Cardiac atrium fibroblast (primary cell): ENCODE results near the gene CCL5. TPM values are rescaled to one million over a fixed set of nuclear protein-coding genes. Genes with fewer than 3 reads are reported as not detected.

Experiments
- total RNA-seq: library from RNA; depleted of rRNA; stranded (reverse); fragments of >200 nt; gene quantifications from 2 replicates; pipeline ENCODE4 v1.2.3, GENCODE V29; 2015

The CCL5 gene
- 1.6 TPM in 1 of 2 replicates, not detected in the other for total RNA-seq

DNA sequence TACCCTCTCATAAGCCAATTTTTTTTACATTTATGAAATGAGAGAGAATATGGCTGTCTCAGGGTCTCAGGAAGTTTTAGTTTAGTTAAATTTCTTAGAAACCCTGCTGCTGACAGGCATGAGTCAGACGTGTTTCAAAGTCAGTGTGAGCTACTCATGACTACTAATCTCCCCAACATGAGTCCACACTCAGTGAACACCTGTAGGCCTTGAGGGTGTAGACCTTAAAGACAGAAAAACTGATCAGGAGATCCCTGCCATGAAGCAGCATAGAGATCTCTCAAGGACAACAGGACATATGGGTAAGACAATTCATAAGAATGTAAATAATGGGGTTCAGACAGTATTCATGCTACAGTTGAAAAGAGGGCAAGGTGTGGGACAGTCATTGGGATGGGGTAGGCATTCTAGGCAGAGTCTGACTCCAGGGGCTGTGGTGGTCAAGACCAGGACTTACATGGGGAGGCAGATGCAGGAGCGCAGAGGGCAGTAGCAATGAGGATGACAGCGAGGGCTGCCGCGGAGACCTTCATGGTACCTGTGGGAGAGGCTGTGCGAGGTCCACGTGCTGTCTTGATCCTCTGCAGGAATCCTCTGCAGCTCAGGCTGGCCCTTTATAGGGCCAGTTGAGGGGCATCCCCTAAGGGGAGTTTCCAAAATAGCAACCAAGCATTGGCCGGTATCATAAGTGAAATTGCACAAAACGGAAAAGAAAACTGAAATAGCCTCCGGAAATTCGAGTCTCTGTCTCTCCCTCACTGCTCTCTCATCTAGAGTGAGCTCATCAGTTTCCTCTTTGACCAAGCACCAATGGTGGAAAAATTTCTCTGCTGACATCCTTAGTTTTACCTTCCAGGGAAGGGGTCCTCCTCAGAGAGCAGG, at the start of gene CCL5:
CCL5 (minus strand) TSS at position 588 of the 882 bp plus-strand sequence.

DNA sequence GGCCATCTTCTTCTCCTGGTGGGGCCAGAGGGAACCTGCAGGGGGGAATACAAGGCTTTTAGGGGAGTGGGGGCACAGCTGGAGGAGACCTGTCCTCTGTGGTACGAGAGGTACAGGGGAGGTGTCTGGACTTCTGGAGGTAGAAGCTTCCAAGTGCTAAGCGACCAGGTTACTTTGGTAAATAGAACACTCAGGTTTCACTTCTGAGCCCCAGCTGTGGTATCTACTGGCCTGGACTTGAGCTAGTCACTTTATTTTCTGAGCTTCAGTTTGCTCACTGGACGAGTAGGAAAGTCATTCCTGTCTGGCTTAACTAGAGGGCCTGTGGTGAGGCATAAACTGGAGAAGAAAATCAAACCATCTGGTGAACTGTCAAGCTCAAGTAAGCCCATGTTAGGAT, 11.4 kb downstream of the CCL5 start, which contains the start of gene HEATR9:
HEATR9 (minus strand) TSS at position 155 of the 400 bp plus-strand sequence; CDS start at position 6, 149 bp downstream.

Other genes with a start within 250 kb of the CCL5 start
- 1.4 and 4.2 TPM in 2 replicates for gene RASL10B, start 148.7 kb downstream of the CCL5 start, total RNA-seq
- 0.18 and 0.32 TPM in 2 replicates for gene GAS2L2, start 127.1 kb downstream of the CCL5 start, total RNA-seq
- gene C17orf50, start 119.5 kb downstream of the CCL5 start, total RNA-seq = not detected in 2 replicates
- gene MMP28, start 84.7 kb downstream of the CCL5 start, total RNA-seq = 0.32 TPM in 1 of 2 replicates, not detected in the other
- gene TAF15, start 70.9 kb downstream of the CCL5 start, total RNA-seq = 17.3 and 36.5 TPM in 2 replicates
- gene HEATR9, start 11.5 kb downstream of the CCL5 start, total RNA-seq = not detected in 2 replicates
- not detected in 2 replicates for gene RDM1, start 50.4 kb upstream of the CCL5 start, total RNA-seq
- gene LYZL6, start 63.4 kb upstream of the CCL5 start, total RNA-seq = not detected in 2 replicates
- not detected in 2 replicates for gene CCL16, start 101.1 kb upstream of the CCL5 start, total RNA-seq
- 0.90 and 4.9 TPM in 2 replicates for gene CCL14, start 106.4 kb upstream of the CCL5 start, total RNA-seq
- gene CCL15, start 121.2 kb upstream of the CCL5 start, total RNA-seq = not detected in 2 replicates
- not detected in 2 replicates for gene CCL23, start 137.6 kb upstream of the CCL5 start, total RNA-seq
- gene CCL18, start 183.9 kb upstream of the CCL5 start, total RNA-seq = not detected in 2 replicates
- gene CCL3, start 209.8 kb upstream of the CCL5 start, total RNA-seq = not detected in 2 replicates
- not detected in 2 replicates for gene CCL4, start 223.5 kb upstream of the CCL5 start, total RNA-seq